GM18867 (cell line): ENCODE measurements around the gene FRRS1.

Experiments
- ATAC-seq: cut with Tn5 transposase; IDR thresholded peaks from one replicate; pipeline ENCODE4 v1.9.1; 2021; ENCODE audit warnings: mild to moderate bottlenecking, moderate library complexity; ENCODE audit not compliant: unreplicated experiment

Gene FRRS1

DNA sequence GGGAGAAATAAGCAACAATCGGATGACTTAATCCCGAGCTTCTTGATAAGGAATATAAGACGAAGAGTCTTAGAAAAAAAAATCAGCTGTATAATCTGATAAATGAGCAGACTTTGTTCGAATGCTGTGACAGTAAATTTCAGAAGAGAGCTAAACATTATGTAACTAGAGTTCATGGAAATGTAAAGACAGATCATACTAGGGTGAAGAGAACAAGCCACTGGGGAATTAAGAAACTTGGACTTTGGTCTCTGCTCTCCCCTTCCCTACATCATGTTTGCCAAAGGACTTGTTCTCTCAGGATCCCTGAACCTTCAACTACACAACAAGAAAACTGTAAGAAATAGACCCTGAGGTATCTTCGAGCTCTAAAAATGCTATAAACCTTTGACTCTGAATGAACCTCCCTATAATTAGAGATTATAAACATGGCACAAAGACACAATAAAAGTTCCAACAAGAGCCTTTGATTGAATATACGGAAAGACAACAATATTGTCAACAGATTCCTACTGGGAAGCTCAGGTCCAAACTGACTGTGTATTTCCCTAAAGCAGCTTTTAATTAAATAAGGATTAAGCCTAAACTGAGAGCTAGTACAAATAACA is 27.5 kb downstream of the FRRS1 start:
- no peak for ATAC-seq

DNA sequence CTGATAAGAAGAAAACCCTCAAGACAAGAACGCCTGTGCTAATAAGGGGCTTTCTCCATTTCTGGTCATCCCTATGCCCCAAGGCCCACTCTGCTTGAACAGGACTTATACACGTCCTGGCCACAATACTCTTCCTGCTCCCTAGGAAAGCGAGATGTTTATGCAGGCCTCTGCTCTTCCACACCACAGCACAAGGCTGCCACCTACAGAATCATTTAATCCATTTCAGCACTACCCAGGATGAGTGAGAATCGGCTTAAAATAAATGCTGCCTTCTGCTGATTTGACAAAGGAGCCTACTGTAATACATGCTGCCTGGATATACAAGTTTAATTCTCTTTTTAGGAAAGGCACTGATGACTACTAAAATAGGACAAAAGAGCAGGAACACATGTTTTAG is 29.4 kb downstream of the FRRS1 start:
- no peak for ATAC-seq

DNA sequence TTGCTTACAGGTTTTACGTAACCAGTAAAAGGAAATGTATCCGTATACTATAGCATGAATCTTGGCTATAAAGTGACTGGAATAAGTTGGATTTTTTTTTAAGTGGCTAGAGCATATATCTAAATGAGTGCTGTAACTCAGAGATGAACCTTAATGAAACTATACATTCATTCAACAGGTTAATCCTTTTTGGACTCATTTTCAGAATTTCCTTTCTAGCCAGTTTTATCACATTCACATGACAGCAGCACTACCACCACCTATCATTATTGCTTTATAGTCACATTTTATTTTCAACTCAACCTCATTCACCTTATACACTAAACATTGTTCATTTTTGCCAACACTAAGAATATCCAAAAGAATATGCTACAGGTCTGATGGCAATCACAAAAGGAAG is 30.6 kb downstream of the FRRS1 start:
- no peak for ATAC-seq

DNA sequence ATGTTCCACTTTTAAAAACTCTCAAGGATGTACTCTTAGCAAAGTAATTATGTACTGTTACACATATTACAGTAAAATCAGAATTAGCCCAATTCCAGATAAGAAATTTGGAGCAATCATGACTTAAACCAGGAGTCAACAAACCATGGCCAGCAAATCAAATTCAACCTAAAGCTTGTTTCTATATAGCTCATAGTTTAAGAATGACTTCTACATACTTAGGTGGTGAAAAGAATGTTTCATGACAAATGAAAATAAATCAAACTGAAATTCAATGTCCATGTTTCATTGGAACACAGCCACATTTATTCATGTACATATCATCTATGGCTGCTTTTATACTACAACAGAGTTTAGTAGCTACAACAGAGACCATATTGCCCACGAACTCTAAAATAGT is 35.1 kb downstream of the FRRS1 start:
- ATAC-seq, result no peak

DNA sequence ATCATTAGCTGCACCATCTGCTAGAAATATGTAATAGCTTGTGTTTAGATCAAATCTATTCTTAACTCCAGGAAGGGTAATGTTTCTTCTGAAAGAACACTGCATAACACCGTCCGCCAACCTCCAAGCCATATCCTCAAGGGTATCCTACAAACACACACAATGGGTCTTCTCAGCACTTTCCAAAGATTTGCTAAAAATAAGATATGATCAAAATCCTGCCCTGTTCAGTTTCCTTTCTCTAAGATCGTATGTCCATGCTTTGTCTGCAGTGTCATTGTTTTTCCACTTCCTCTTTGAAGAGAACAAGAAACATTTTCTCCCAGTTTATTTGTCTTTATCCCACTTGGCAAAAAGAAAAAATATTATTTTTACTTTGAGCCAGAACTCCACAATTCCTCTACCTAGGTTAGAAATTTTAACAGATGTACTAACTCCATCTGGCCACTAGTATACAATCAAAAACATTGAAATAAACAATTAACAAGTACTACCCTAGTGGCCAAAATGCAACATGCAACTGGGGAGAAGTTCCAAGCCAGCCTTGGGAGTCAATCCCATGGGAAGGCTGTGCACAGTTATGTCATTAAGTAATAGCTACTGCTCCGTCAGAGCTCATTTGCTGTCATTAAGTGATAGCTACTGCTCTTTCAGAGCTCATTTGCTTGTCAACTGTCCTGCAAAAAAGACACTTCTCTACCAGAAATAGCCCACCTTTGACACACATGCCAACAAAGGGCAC is 37.8 kb downstream of the FRRS1 start:
- peak; percentile 44 for ATAC-seq

DNA sequence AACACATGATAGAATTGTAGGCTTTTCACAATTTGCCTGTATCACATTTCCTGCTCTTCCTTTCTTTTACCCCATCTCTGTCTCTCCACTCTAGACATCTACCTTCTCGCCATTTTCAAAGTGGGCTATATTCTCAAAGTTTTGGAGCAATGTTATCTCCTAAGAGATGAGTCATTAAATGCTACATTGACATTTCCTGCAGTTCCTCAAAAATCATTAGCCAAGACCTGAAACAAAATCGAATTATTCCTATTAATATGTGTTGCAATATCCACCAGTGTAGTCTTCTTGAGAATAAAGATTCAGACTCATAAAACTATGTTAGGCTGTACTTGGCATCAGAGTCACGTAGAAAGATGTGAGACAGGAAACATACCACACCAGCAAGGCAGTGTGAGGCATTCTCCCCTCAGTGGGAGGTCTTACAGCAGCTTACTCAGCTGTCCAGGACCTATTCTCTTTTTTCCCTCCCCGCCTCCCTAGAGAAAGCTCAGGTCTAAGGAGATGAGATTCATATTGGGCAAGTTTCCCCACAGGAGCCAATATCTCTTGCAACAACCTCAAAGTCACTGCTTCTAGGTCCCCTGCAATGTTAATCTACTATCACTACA is 38.8 kb downstream of the FRRS1 start:
- no peak for ATAC-seq

DNA sequence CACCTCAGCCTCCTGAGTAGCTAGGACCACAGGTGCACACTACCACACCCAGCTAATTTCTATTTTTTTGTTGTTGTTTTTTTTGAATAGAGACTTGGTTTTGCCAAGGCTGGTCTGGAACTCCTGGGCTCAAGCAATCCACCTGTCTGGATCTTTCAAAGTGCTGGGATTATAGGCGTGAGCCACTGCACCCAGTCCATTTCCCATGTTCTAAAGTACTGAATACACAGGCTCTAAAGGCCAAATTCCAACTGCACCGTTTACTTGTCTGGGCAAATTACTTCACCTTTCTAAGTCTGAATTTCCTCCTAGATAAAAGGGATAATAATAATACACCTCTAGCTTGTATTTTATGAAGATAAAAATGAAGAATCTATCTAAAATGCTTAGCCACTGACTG is 39.6 kb downstream of the FRRS1 start:
- ATAC-seq, result no peak

DNA sequence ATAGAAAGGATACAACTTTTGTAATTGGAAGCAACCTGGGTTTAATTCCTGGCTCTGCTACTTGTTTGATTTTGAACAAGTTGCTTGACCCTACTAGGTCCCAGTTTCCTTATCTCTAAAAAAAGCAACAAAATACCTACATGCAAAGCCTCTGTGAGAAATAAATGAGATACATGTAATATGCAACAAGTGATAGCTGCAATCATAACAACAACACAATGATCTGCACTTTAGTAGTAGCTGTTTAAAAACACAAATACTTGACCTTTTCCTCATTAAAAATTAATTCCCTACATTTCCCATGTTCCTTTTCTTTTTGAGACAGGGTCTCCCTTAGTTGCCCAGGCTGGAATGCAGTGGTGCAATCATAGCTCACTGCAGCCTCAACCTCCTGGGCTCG is 40.0 kb downstream of the FRRS1 start:
- ATAC-seq, result no peak

DNA sequence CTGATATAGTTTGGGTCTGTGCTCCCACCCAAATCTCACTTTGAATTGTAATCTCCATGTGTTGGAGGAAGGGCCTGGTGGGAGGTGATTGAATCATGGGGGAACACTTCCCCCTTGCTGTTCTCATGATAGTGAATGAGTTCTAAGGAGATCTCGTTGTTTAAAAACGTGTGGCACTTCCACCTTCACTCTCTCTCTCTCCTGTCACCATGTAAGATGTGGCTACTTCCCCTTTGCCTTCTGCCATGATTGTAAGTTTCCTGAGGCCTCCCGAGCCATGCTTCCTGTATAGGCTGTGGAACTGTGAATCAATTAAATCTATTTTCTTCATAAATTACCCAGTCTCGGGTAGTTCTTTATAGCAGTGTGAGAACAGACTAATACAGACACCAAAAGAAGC is 40.4 kb downstream of the FRRS1 start:
- no peak for ATAC-seq

DNA sequence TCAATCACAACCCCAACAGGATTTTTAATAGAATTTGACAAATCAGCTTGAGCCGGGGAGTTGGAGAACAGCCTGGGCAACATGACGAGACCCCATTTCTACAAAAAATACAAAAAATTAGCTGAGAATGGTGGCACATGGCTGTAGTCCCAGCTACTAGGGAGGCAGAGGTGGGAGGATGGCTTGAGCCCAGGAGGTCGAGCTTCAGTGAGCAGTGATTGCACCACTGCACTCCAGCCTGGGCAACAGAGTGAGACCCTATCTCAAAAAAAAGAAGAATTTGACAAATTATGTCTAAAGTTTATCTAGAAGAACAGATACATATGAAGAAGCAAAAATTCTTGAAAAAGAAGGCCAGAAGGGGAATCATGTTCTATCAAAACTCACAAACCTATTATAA is 43.2 kb downstream of the FRRS1 start:
- no peak for ATAC-seq

DNA sequence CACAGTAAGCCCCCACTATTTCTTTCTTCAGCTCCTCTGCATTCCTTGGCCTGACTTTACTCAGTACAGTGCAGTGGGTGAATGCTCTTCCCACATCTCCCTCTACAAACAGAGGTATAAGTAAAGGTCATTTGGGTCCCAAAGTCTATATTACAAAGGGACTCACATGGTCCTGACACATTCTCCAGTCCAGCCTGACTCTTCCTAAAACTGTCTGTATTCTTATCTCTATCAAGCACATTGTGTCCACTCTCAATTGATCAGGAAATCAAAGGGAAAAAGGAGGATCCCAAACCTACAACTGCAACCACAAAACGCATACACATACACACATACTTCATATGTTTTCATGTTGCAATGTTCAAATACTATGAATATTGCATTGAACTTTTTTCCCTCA is 49.4 kb downstream of the FRRS1 start:
- no peak for ATAC-seq

DNA sequence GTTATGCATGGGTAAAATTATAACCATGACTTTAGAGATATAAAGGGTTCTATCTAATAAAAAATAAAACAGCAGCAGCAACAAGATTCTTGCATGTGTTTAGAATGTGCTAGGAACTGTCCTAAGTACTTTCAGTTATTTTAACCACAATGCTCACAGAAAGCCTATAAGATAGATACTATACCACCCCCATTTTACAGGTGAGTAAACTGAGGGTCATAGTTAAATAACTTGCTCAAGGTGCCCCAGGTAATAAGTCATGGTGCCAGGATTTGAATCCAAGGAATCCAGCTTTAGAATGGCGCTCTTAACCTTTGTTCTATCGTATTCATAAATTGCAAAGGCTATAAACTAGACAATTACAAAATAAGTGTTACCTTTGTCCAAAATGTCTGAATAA is 53.4 kb downstream of the FRRS1 start:
- ATAC-seq, result no peak

DNA sequence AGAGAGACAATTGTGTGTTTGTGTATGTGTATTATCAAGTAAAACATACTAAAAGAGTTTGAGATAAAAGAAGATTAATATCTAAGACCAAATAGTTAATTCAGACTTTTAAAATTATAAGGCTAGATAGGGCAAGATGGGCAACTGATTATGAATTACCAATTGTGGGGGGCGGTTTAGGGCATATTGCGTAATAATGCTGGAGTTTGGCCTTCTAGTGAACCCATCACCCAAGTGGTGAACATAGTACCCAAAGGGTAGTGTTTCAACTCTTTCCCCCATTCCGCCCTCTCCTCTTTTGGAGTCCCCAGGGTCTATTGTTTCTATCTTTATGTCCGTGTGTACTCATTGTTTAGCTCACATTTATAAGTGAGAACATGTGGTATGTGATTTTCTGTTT is 55.4 kb downstream of the FRRS1 start:
- ATAC-seq, result no peak

DNA sequence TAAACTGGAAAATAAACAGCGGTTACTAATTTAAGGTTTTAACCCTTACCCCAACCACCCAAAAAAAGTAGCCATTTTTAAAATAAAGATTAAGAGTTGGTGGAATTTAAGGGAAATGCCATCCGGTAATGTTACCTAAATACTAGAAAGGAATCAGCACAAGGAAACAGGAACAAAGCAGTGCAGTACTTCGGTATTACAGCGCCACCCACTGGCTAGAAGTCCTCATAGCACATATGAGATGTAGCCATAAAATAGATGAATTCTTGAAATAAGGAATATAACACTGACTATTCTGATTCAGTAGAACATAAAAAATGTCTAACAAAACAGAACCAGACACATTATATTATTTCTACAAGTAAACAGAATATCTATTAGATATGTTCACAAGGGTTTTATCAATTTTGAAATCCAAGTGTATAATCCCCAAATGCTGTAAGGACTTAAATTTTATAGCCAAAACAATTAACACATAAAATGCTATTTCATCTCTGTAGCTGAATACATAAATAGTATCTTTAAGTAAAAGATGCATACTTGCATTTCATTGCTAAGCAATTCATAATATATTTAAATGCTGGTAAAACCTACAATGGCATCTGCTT is 58.8 kb downstream of the FRRS1 start:
- ATAC-seq, result peak; percentile 83

DNA sequence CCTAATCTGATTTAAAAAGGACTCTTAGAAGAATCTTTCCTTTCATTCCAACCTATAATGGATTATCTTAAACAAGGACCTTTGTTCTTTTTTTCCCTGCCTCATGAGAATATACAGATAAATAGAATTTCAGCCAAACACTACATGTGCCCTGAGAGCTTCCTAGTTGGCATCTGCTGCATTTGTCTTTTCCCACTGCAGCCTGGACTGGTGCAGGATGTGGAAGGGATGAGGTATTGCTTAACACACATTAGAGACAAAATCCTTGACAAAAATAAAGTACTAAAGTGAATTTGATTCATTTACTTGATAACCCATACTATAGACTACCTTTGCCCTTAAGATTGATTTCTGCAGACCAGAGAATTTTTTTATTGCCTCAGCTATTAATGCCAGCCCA is 61.0 kb downstream of the FRRS1 start:
- no peak for ATAC-seq

DNA sequence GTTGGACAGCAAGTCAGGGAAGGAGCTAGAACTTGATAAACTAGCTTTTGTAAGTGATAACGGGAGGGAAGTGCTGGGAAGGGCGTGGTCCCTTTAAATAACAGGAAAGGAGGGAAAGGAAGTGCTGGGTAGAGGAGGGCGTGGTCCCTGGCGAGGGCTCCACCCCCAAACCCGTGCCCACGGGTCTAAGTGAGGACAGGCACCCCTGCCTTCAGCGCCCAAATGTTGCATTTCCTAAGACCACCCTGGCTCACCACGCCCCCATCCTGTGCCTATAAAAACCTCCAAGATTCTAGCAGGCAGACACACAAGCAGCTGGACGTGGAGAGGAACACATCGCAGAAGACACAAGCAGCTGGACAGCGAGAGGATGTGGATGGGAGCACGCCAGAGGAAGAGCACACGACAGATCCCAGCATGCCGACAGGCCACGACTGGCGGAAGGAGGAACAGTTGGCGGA is 62.0 kb downstream of the FRRS1 start:
- ATAC-seq, result no peak

DNA sequence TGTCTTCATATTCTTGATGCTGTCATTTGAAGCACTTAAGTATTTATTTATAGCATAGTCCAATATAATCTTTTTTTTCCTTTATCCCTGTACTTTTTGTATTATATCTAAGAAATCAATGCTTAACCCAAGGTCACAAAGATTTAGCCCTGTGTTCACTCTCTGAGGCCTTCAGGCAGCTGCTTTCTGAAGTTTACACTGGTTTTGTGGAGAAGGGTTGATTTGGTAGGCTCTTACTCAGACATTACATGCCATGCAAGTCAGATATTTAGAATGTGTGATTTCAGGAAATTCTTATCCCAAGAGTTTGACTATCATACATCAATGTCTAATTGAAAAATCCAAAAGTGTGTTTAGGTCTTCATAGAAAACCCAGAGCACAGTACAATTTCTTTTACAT is 64.2 kb downstream of the FRRS1 start:
- ATAC-seq, result no peak

DNA sequence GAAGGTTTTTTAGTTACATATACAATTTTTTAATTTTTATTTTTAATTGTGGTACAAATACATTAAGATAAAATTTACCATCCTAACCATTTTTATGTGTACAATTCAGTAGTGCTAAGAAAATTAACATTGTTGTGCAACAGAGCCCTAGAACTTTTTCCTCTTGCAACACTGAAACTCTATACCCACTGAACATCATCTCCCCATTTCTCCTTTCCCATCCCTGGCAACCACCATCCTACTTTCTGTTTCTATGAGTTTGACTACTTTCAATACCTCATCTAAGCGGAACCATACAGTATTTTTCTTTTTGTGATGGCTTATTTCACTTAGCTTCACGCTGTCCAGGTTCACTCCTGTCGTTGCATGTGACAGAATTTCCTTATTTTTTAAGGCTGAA is 66.4 kb downstream of the FRRS1 start:
- ATAC-seq, result no peak

DNA sequence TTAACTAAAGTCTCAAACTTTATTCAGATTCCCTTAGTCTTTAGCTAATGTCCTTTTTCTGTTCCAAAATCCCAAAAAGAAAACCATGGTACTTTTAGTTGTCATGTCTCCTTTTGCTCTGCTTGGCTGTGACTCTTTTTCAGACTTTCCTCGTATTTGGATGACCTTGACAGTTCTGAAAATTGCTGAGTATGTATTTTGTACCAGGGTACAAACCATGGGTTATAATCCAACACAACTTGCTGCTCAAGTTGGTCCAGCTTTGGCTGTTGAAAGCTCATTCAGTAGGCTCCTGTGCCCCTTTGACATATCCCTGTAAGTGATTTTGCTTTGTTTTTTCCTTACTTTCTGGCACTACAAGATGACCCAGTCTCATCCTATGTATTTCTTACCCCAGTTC is 68.9 kb downstream of the FRRS1 start:
- ATAC-seq, result no peak

DNA sequence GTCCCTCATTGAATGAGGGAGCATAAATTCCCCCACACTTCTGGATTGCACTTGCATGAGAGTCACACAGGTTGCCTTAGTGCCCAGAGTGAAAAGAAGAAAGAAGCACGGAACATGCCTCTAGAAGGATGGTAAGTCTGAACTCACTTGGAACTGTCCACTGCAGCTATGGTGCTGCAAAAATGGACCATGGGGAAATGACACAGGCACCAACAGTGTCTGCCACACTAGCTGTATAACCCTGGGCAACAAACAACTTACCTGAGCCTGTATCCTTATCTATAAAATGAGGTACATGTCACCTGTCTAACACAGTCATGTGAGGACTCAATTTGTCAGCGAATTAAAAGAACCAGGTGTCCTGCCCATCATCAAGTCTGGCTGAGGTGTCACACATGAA is 69.8 kb downstream of the FRRS1 start:
- no peak for ATAC-seq

DNA sequence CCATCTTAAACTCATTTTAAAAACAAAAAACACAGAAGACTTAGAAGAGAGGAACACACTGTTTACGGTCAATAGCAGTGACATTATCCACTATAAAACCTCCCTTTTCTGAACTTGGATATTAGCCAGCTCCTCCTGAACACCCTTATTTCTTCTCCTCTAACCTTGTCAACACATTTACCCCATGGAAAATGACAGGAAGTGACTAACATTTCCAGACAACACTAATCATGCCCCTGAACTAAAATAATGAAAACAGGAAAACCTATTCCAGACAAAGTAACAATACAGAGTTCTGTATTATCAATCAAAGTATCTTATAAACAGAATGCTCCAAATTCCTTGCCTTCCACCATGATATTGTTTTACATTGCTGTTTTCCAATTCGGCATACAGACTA is 75.3 kb downstream of the FRRS1 start:
- no peak for ATAC-seq
